Duodenal mucosa (tissue), 2 donors: ENCODE measurements around the gene TSPAN9.

Experiments used
- H3K27ac ChIP-seq: one replicate; pipeline ENCODE4 v1.7.0; 2013; ENCODE audit warnings: low read depth, low read length
- H3K27me3 ChIP-seq, 2 donors: one replicate each; pipeline ENCODE4 v1.7.0; 2013; ENCODE audit warnings: low read length in 2 of 2, control low read depth in 1 of 2; ENCODE audit not compliant: insufficient read depth in 2 of 2, control insufficient read depth in 1 of 2
- H3K36me3 ChIP-seq, 2 donors: one replicate each; pipeline ENCODE4 v1.7.0; 2013; ENCODE audit warnings: low read length in 2 of 2, control low read depth in 1 of 2; ENCODE audit not compliant: insufficient read depth in 2 of 2, control insufficient read depth in 1 of 2
- H3K4me1 ChIP-seq, 2 donors: one replicate each; pipeline ENCODE4 v1.7.0; 2013; ENCODE audit warnings: low read length in 2 of 2, control low read depth in 1 of 2; ENCODE audit not compliant: insufficient read depth in 2 of 2, control insufficient read depth in 1 of 2
- H3K4me3 ChIP-seq, 2 donors: one replicate each; pipeline ENCODE4 v1.7.0; 2013; ENCODE audit warnings: low read length in 2 of 2, low read depth in 1 of 2
- H3K9ac ChIP-seq, 2 donors: one replicate each; pipeline ENCODE4 v1.7.0; 2013; ENCODE audit warnings: low read length in 2 of 2, low read depth in 1 of 2
- H3K9me3 ChIP-seq, 2 donors: one replicate each; pipeline ENCODE4 v1.7.0; 2013; ENCODE audit warnings: low read length in 2 of 2, control low read depth in 1 of 2; ENCODE audit not compliant: control insufficient read depth in 1 of 2

TSPAN9 gene

DNA sequence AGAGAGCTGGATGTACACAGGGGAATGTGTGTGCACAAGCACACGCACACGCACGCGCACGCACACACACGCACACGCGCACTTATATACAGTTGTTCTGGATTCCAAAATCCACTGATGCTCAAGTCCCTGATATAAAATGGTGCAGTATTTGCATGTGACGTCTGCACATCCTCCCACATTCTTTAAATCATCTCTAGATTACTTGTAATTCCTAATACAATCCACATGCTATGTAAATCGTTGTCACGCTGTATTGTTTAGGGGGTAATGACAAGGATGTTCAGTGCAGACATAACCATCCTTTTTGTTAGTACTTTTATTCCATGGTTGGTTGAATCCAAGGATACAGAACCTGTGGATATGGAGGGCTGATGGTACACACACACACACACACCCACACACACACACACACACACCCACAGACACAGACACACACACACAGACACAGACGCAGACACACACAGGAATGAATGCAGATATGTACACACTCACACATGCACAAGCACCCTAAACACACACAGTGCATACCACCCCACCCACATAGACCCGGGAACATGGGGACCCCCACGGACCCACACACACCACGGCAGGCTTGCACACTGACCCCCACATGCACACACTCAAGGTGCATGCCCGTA is 225.3 kb downstream of the TSPAN9 start:
- H3K4me1 ChIP-seq = peaks cover 0 to 13% of the 10 kb centered on the region in 2 donors
- no peak overlapping the region for H3K9ac ChIP-seq
- H3K9me3 ChIP-seq = no peaks in the 10 kb centered on the region
- H3K27ac ChIP-seq = no peak overlapping the region
- H3K4me3 ChIP-seq = no peak overlapping the region
- H3K36me3 ChIP-seq = no peaks in the 10 kb centered on the region
- H3K27me3 ChIP-seq = no peaks in the 10 kb centered on the region

- Histone ChIP-seq H3K36me3 (no peaks in the 10 kb centered on the region), H3K27ac (no peak overlapping the region), H3K9ac (no peak overlapping the region), H3K4me3 (no peak overlapping the region), H3K27me3 (peaks cover 0 to 5% of the 10 kb centered on the region in 2 donors), H3K9me3 (no peaks in the 10 kb centered on the region), H3K4me1 (peaks cover 0 to 13% of the 10 kb centered on the region in 2 donors)
Measured at GRCh38 chr12:3303410-3304136, 226.4 kb downstream of the TSPAN9 start.

GRCh38 chr12:3304436-3305165 is 227.4 kb downstream of the TSPAN9 start:
- Histone ChIP-seq H3K27me3 (peaks cover 0 to 5% of the 10 kb centered on the region in 2 donors), H3K27ac (no peak overlapping the region), H3K9ac (no peak overlapping the region), H3K36me3 (no peaks in the 10 kb centered on the region), H3K9me3 (no peaks in the 10 kb centered on the region), H3K4me1 (peaks cover 0 to 13% of the 10 kb centered on the region in 2 donors), H3K4me3 (no peak overlapping the region)

DNA sequence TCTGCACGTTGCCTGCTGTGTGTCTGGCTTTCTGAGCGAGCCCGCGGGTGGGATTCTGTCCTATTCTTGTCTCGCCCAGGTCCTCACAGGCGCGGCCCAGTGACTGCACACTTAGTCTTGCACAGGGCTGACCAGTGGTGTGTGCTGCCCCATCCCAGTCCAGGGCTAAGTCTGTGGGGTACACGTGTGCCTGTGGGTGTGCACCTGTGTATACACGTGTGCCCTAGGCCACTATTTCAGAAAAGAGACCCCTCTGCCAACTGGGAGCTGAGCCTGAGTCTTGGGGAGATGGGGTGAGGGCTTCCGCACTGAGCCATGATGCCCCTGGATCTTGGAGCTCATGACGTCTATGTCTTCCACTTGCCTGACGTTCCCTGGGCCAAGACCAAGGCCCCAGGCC is 228.3 kb downstream of the TSPAN9 start:
- Histone ChIP-seq H3K27ac (no peak overlapping the region), H3K27me3 (peaks cover 5% of the 10 kb centered on the region in 2 donors), H3K9ac (no peak overlapping the region), H3K4me1 (peaks cover 0 to 4% of the 10 kb centered on the region in 2 donors), H3K36me3 (no peaks in the 10 kb centered on the region), H3K4me3 (no peak overlapping the region), H3K9me3 (no peaks in the 10 kb centered on the region)

DNA sequence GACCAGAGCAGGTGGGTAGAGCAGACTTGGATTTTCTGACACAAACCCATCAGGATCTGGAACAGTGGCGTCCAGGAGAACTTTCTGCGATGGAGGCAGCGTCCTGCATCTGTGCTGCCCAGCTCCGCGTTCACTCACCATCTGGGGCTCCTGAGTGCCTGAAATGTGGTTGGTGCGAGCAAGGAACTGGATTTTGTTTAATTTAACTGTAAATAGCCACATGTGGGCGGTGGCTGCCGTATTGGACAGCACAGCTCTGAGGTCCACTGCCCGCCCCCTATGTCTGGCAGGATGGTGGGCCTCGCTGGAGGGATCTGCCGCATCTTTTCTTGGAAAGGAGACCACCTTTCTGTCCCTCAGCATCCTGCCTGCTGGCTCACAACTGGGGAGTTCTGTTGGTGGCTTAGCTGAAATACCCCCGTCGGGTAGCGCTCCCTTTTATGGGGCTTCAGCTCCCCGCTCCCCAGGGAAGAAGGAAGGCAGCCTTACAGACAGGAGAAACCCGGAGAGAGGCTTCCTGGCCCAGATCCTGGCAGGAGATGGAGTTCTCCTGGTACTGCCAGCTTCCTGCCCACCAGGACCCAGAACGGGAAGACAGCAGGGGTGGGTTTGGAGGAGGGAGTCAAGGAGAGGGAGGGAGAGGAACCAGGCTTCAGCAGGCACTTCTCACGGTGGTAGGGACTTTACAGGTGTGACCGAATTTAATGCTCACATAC is 228.9 kb downstream of the TSPAN9 start:
- Histone ChIP-seq H3K4me1 (no peaks in the 10 kb centered on the region), H3K9ac (no peak overlapping the region), H3K36me3 (no peaks in the 10 kb centered on the region), H3K27ac (no peak overlapping the region), H3K27me3 (peaks cover 5 to 6% of the 10 kb centered on the region in 2 donors), H3K4me3 (no peak overlapping the region), H3K9me3 (no peaks in the 10 kb centered on the region)

DNA sequence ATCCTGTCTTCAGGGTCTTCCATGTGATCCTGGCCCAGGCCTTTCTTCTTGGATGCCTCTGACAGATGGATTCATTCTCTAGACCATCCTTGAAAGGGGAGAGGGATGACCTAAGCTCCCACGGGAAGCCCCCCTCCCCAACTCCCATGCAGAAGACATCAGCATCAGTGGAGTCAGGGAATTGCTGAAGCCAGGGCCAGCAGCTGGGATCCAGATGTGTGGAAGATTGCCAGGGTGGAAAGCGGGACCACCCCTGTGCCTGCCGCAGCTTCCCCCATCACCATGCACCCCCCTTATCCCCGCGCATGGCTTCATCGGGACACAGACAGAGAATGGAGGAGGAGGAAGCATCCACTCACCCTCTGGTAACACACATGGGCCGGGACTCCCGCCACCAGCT is 230.2 kb downstream of the TSPAN9 start:
- H3K27me3 ChIP-seq = peaks cover 6 to 10% of the 10 kb centered on the region in 2 donors

DNA sequence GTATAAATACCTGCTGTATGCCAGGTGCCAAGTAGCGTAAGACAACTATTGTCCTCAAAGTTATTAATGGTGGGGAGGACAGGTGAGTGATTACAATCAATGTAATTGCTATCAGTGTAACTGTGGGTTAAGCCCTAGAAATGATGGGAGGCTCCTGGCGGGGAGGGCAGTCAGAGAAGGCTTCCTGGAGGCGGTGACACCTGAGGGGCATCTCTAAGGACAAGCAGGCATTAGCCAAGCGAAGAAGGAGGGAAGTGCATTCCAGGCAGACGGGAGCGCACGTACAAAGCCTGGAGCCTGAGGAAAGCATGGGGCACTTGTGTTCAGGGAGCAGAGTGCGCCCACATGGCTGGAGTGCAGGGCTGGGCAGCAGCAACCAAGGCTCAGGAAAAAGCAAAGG is 230.9 kb downstream of the TSPAN9 start:
- peaks cover 6 to 11% of the 10 kb centered on the region in 2 donors for H3K27me3 ChIP-seq
- no peaks in the 10 kb centered on the region for H3K9me3 ChIP-seq
- no peak overlapping the region for H3K9ac ChIP-seq
- no peak overlapping the region for H3K27ac ChIP-seq
- H3K4me3 ChIP-seq = no peak overlapping the region
- H3K4me1 ChIP-seq = no peaks in the 10 kb centered on the region
- H3K36me3 ChIP-seq = no peaks in the 10 kb centered on the region

More for the DNA sequence above, 230.2 kb downstream of the TSPAN9 start:
- no peaks in the 10 kb centered on the region for H3K36me3 ChIP-seq
- H3K9me3 ChIP-seq = no peaks in the 10 kb centered on the region
- H3K9ac ChIP-seq = no peak overlapping the region
- H3K4me3 ChIP-seq = no peak overlapping the region
- H3K27ac ChIP-seq = no peak overlapping the region
- no peaks in the 10 kb centered on the region for H3K4me1 ChIP-seq

- H3K4me3 ChIP-seq = no peak overlapping the region
- H3K9me3 ChIP-seq = no peaks in the 10 kb centered on the region
- no peak overlapping the region for H3K27ac ChIP-seq
- H3K9ac ChIP-seq = no peak overlapping the region
- no peaks in the 10 kb centered on the region for H3K4me1 ChIP-seq
- peaks cover 6 to 11% of the 10 kb centered on the region in 2 donors for H3K27me3 ChIP-seq
- H3K36me3 ChIP-seq = no peaks in the 10 kb centered on the region
Measured at GRCh38 chr12:3308609-3309008, 231.4 kb downstream of the TSPAN9 start.

DNA sequence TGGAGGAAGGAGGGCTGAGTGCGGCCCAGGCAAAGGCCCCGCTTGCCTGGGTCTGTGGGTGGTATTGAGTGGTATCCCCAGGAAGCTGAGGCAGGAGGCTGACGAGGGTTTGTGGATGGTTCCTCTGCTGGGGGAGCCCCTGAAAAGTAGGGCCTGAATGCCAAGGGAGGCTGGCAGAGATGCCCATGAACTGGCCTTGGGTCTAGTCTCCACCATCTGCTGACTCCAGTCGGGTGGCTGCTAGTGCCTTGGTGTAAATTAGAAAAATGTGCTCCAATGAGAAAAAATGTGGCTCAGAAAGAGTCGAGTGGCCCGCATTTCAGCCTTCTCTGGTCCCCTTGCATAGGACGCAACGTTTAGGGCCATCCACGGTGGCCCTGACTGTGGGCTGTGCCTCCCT is 232.6 kb downstream of the TSPAN9 start:
- Histone ChIP-seq H3K4me3 (no peak overlapping the region), H3K27me3 (peaks cover 6 to 13% of the 10 kb centered on the region in 2 donors), H3K36me3 (no peaks in the 10 kb centered on the region), H3K9me3 (no peaks in the 10 kb centered on the region), H3K9ac (no peak overlapping the region), H3K4me1 (no peaks in the 10 kb centered on the region), H3K27ac (no peak overlapping the region)
